Activated naive CD8-positive, alpha-beta T cell treated with anti-CD3 and anti-CD28 coated beads for 36 hours (primary cell): ENCODE measurements around the gene ZFR2. TPM values are rescaled to one million over a fixed set of nuclear protein-coding genes. Genes with fewer than 3 reads are reported as not detected.
"Not testable (repeated sequence)": the region's sequence is repeated elsewhere in the genome, so short reads cannot be mapped to it uniquely, and the experiment has no call there.

ENCODE experiments used
- DNase-seq: peaks from one replicate; pipeline ENCODE4 v3.0.0; 2021
- H3K27ac Mint-ChIP-seq: one replicate; pipeline ENCODE4 v1.8.0; 2022; ENCODE audit warnings: mild to moderate bottlenecking, moderate library complexity, mixed read lengths
- H3K27me3 Mint-ChIP-seq: one replicate; pipeline ENCODE4 v1.8.0; 2022; ENCODE audit warnings: mild to moderate bottlenecking, mixed read lengths
- H3K36me3 Mint-ChIP-seq: one replicate; pipeline ENCODE4 v1.8.0; 2021; ENCODE audit warnings: mild to moderate bottlenecking, mixed read lengths
- H3K4me1 Mint-ChIP-seq: one replicate; pipeline ENCODE4 v1.8.0; 2021; ENCODE audit warnings: mixed read lengths
- H3K4me3 Mint-ChIP-seq: one replicate; pipeline ENCODE4 v1.8.0; 2022; ENCODE audit warnings: mild to moderate bottlenecking, moderate library complexity, mixed read lengths
- H3K9me3 Mint-ChIP-seq: one replicate; pipeline ENCODE4 v1.8.0; 2022; ENCODE audit warnings: mixed read lengths
- total RNA-seq, 2 experiments: library from RNA; stranded (reverse); gene quantifications; one replicate each; pipeline ENCODE4 v1.2.3, GENCODE V29; 2021

The ZFR2 gene
- total RNA-seq, 2 experiments from 2014 or later: 0.54 to 0.84 TPM

- Mint-ChIP-seq H3K9me3 (no peaks in the 10 kb centered on the region), H3K4me3 (no peak within 1 kb of the TSS), H3K27ac (no peak within 1 kb of the TSS)
These were observed 96.9 kb downstream of the ZFR2 start, which contains the start of gene RAX2 for GRCh38 chr19:3771906-3772455. Gene RAX2, minus strand, starts transcription at chr19:3772228. Its CDS starts 486 bp downstream, at chr19:3771742.

GRCh38 chr19:3771000-3771905 is 97.6 kb downstream of the ZFR2 start:
- no peaks in the 10 kb centered on the region for H3K9me3 Mint-ChIP-seq
- no peak overlapping the region for H3K4me3 Mint-ChIP-seq
- no peak overlapping the region for H3K27ac Mint-ChIP-seq
- no peaks in the 10 kb centered on the region for H3K27me3 Mint-ChIP-seq
- H3K4me1 Mint-ChIP-seq: peaks cover 7% of the 10 kb centered on the region
- peaks cover 7% of the 10 kb centered on the region for H3K36me3 Mint-ChIP-seq
- DNase-seq: no peak

More at GRCh38 chr19:3771906-3772455, 96.9 kb downstream of the ZFR2 start, which contains the start of gene RAX2:
- peaks cover 1% of the 10 kb centered on the region for H3K36me3 Mint-ChIP-seq
- no peaks in the 10 kb centered on the region for H3K27me3 Mint-ChIP-seq
- H3K4me1 Mint-ChIP-seq: no peaks in the 10 kb centered on the region
- DNase-seq: no peak

- peaks cover 8% of the 10 kb centered on the region for H3K4me1 Mint-ChIP-seq
- H3K27ac Mint-ChIP-seq: no peak overlapping the region
- no peaks in the 10 kb centered on the region for H3K27me3 Mint-ChIP-seq
- no peak for DNase-seq
- no peaks in the 10 kb centered on the region for H3K9me3 Mint-ChIP-seq
- peaks cover 9% of the 10 kb centered on the region for H3K36me3 Mint-ChIP-seq
- H3K4me3 Mint-ChIP-seq: no peak overlapping the region
These were observed 98.5 kb downstream of the ZFR2 start for GRCh38 chr19:3770136-3770999.

GRCh38 chr19:3769494-3769893 is 99.3 kb downstream of the ZFR2 start:
- Mint-ChIP-seq H3K4me3 (no peak overlapping the region), H3K27me3 (no peaks in the 10 kb centered on the region), H3K27ac (no peak overlapping the region), H3K4me1 (peaks cover 8% of the 10 kb centered on the region), H3K9me3 (no peaks in the 10 kb centered on the region), H3K36me3 (peaks cover 9% of the 10 kb centered on the region)
- DNase-seq: no peak

- H3K9me3 Mint-ChIP-seq: no peaks in the 10 kb centered on the region
- no peak overlapping the region for H3K27ac Mint-ChIP-seq
- H3K4me3 Mint-ChIP-seq: no peak overlapping the region
- H3K27me3 Mint-ChIP-seq: no peaks in the 10 kb centered on the region
- H3K4me1 Mint-ChIP-seq: peaks cover 8% of the 10 kb centered on the region
- DNase-seq: no peak
- peaks cover 9% of the 10 kb centered on the region for H3K36me3 Mint-ChIP-seq
These were observed 100.1 kb downstream of the ZFR2 start for GRCh38 chr19:3768748-3769099.

GRCh38 chr19:3768015-3768747 is 100.7 kb downstream of the ZFR2 start:
- H3K4me3 Mint-ChIP-seq: no peak overlapping the region

GRCh38 chr19:3767050-3767449 is 101.8 kb downstream of the ZFR2 start:
- Mint-ChIP-seq H3K27me3 (peaks cover 5% of the 10 kb centered on the region), H3K4me1 (peaks cover 16% of the 10 kb centered on the region), H3K9me3 (no peaks in the 10 kb centered on the region), H3K36me3 (peaks cover 14% of the 10 kb centered on the region), H3K27ac (no peak overlapping the region), H3K4me3 (no peak overlapping the region)
- no peak for DNase-seq

More at GRCh38 chr19:3768015-3768747, 100.7 kb downstream of the ZFR2 start:
- H3K27ac Mint-ChIP-seq: no peak overlapping the region
- no peak for DNase-seq
- peaks cover 10% of the 10 kb centered on the region for H3K4me1 Mint-ChIP-seq
- no peaks in the 10 kb centered on the region for H3K9me3 Mint-ChIP-seq
- H3K36me3 Mint-ChIP-seq: peaks cover 9% of the 10 kb centered on the region
- H3K27me3 Mint-ChIP-seq: no peaks in the 10 kb centered on the region

GRCh38 chr19:3766520-3766919 is 102.3 kb downstream of the ZFR2 start:
- H3K4me3 Mint-ChIP-seq: no peak overlapping the region
- DNase-seq: peak; percentile 37
- peak overlapping the region; percentile 55 for H3K27ac Mint-ChIP-seq

GRCh38 chr19:3765757-3766156 is 103.1 kb downstream of the ZFR2 start:
- H3K4me3 Mint-ChIP-seq, DNase-seq, H3K27ac Mint-ChIP-seq: not testable (repeated sequence)

More at GRCh38 chr19:3766520-3766919, 102.3 kb downstream of the ZFR2 start:
- no peaks in the 10 kb centered on the region for H3K9me3 Mint-ChIP-seq
- peaks cover 21% of the 10 kb centered on the region for H3K4me1 Mint-ChIP-seq
- peaks cover 14% of the 10 kb centered on the region for H3K36me3 Mint-ChIP-seq
- H3K27me3 Mint-ChIP-seq: peaks cover 5% of the 10 kb centered on the region

GRCh38 chr19:3765121-3765520 is 103.7 kb downstream of the ZFR2 start:
- H3K36me3 Mint-ChIP-seq: peaks cover 20% of the 10 kb centered on the region
- DNase-seq: no peak

More at GRCh38 chr19:3765757-3766156, 103.1 kb downstream of the ZFR2 start:
- H3K27me3 Mint-ChIP-seq, H3K9me3 Mint-ChIP-seq: not testable (repeated sequence)
- Mint-ChIP-seq H3K4me1 (peaks cover 26% of the 10 kb centered on the region), H3K36me3 (peaks cover 20% of the 10 kb centered on the region)

GRCh38 chr19:3762501-3763459 is 106.1 kb downstream of the ZFR2 start, which contains the start of gene MRPL54:
Gene MRPL54, plus strand, starts transcription at chr19:3762682. Its CDS starts 19 bp downstream, at chr19:3762701.
- Mint-ChIP-seq H3K4me1 (peaks cover 31% of the 10 kb centered on the region), H3K9me3 (no peaks in the 10 kb centered on the region), H3K27me3 (peaks cover 5% of the 10 kb centered on the region), H3K27ac (peak within 1 kb of the TSS; percentile 98), H3K4me3 (peak within 1 kb of the TSS; percentile 98), H3K36me3 (peaks cover 23% of the 10 kb centered on the region)
- peak; percentile 99 for DNase-seq

More at GRCh38 chr19:3765121-3765520, 103.7 kb downstream of the ZFR2 start:
- Mint-ChIP-seq H3K9me3 (no peaks in the 10 kb centered on the region), H3K27ac (no peak overlapping the region), H3K4me3 (no peak overlapping the region), H3K4me1 (peaks cover 30% of the 10 kb centered on the region), H3K27me3 (peaks cover 5% of the 10 kb centered on the region)

- Mint-ChIP-seq H3K36me3 (peaks cover 23% of the 10 kb centered on the region), H3K27ac (peak overlapping the region; percentile 98), H3K27me3 (peaks cover 5% of the 10 kb centered on the region), H3K4me3 (peak overlapping the region; percentile 98), H3K4me1 (peaks cover 32% of the 10 kb centered on the region), H3K9me3 (no peaks in the 10 kb centered on the region)
- no peak for DNase-seq
These were observed 106.7 kb downstream of the ZFR2 start for GRCh38 chr19:3762130-3762473.

GRCh38 chr19:3761382-3762129 is 107.3 kb downstream of the ZFR2 start, which contains the start of gene APBA3:
Gene APBA3, minus strand, starts transcription at chr19:3761692. Its CDS starts 1,428 bp downstream, at chr19:3760264.
- Mint-ChIP-seq H3K36me3 (peaks cover 19% of the 10 kb centered on the region), H3K4me1 (peaks cover 32% of the 10 kb centered on the region), H3K27me3 (peaks cover 5% of the 10 kb centered on the region), H3K9me3 (no peaks in the 10 kb centered on the region), H3K27ac (peak within 1 kb of the TSS; percentile 98), H3K4me3 (peak within 1 kb of the TSS; percentile 98)
- DNase-seq: peak; percentile 97
